Ovary (tissue), 3 donors: ENCODE measurements around the gene CHRM5.

ENCODE experiments used
- CTCF ChIP-seq, 3 donors: fragments of 450-650 bp in 2 of 3; fragments of 200-600 bp in 1 of 3; IDR thresholded peaks; one replicate each; pipeline versions ENCODE4 v1.5.1 to v1.8.0; 2016 to 2022; ENCODE audit warnings: antibody characterized with exemption in 3 of 3, mild to moderate bottlenecking in 1 of 3
- POLR2A ChIP-seq: fragments of 450-650 bp; IDR thresholded peaks from one replicate; pipeline ENCODE4 v1.6.1; 2017; ENCODE audit warnings: antibody characterized with exemption, mild to moderate bottlenecking, moderate library complexity
- donor health status: DM: no; HTN: no; CAD: no.

GRCh38 chr15:34031987-34032760, 63.9 kb downstream of the CHRM5 start:
- no peak for TF ChIP-seq CTCF (IDR thresholded peaks at IDR 0.05)
- no peak for TF ChIP-seq POLR2A
